Suprapubic skin (tissue), 4 donors: ENCODE results near the gene RNGTT. TPM values are rescaled to one million over a fixed set of nuclear protein-coding genes. Genes with fewer than 3 reads are reported as not detected.

Source experiments
- DNase-seq, 2 donors: peaks; one replicate each; pipeline ENCODE4 v3.0.0-alpha.2; 2019; ENCODE audit warnings: low spot score in 2 of 2
- H3K27ac ChIP-seq: fragments of 200-600 bp; sonication (generic); one replicate; pipeline ENCODE4 v1.5.1; 2019
- H3K27me3 ChIP-seq: fragments of 200-600 bp; sonication (generic); one replicate; pipeline ENCODE4 v1.5.1; 2019
- H3K36me3 ChIP-seq: fragments of 200-600 bp; sonication (generic); one replicate; pipeline ENCODE4 v1.5.1; 2019
- H3K4me1 ChIP-seq: fragments of 200-600 bp; sonication (generic); one replicate; pipeline ENCODE4 v1.5.1; 2019
- H3K4me3 ChIP-seq: fragments of 200-600 bp; sonication (generic); one replicate; pipeline ENCODE4 v1.5.1; 2019; ENCODE audit warnings: mild to moderate bottlenecking
- H3K9me3 ChIP-seq: fragments of 200-600 bp; sonication (generic); one replicate; pipeline ENCODE4 v1.5.1; 2019
- CTCF ChIP-seq, 2 donors: fragments of 200-600 bp in 1 of 2; fragments of 450-650 bp in 1 of 2; sonication (generic) in 1 of 2; IDR thresholded peaks; one replicate each; pipeline ENCODE4 v1.5.1; 2016 to 2019; ENCODE audit warnings: antibody characterized with exemption in 2 of 2, mild to moderate bottlenecking in 1 of 2, moderate library complexity in 1 of 2
- EP300 ChIP-seq: sonication (generic); formaldehyde crosslinking; IDR thresholded peaks from one replicate; pipeline ENCODE4 v1.6.1; 2017; ENCODE audit warnings: antibody characterized with exemption
- POLR2A ChIP-seq, 2 donors: fragments of 450-650 bp; IDR thresholded peaks; one replicate each; pipeline ENCODE4 v1.6.1; 2017; ENCODE audit warnings: antibody characterized with exemption in 2 of 2, mild to moderate bottlenecking in 2 of 2, moderate library complexity in 2 of 2
- POLR2AphosphoS5 ChIP-seq, 3 donors: sonication (generic); formaldehyde crosslinking; IDR thresholded peaks; one replicate each; pipeline ENCODE4 v1.6.1; 2017; ENCODE audit warnings: antibody characterized with exemption in 3 of 3
- WGBS: methylation state at CpG from one replicate; pipeline ENCODE4 v1.1.5; 2018; 5-methylcytosine and 5-hydroxymethylcytosine counted together
- total RNA-seq, 4 donors: library from RNA; depleted of rRNA; stranded (reverse); fragments of >200 nt; gene quantifications; one replicate each; pipeline ENCODE4 v1.1.0, GENCODE V29; 2016

Gene RNGTT
- total RNA-seq, 4 donors from 2014 or later = 8.6 to 13.6 (median 11.6) TPM

- WGBS = 97% methylated on average over 1 of the region's 1 CpG
- DNase-seq = no peak
- H3K4me3 ChIP-seq = no peak overlapping the region
- H3K4me1 ChIP-seq = no peaks in the 10 kb centered on the region
- H3K27ac ChIP-seq = no peak overlapping the region
- no peaks in the 10 kb centered on the region for H3K36me3 ChIP-seq
- TF ChIP-seq EP300 = no peak
- no peak for TF ChIP-seq CTCF (IDR thresholded peaks at IDR 0.05)
- no peak for TF ChIP-seq POLR2A (IDR thresholded peaks at IDR 0.05)
- no peak for TF ChIP-seq POLR2AphosphoS5 (IDR thresholded peaks at IDR 0.05)
- H3K27me3 ChIP-seq = no peaks in the 10 kb centered on the region
- H3K9me3 ChIP-seq = no peaks in the 10 kb centered on the region
Observed at GRCh38 chr6:88992741-88993552, 29.5 kb upstream of the RNGTT start.

DNA sequence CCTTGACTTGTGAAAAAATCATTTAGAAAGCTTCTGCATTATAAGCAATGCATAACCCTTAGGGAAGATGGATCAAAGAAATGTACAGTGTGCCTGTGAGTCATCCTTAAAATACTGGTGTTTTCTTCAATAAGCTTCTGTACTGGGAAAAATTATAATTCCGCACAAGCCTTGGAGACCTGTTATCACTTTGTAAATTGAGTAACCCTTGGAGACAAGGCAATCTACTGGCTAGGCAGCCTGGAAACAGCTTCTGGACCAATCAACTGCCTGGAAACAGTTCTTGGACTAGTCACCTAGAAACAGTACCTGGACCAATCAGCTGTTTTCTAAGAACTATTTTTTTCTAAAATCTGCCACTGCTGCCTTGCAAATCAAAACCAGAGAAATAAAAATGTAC is 25.8 kb upstream of the RNGTT start:
- whole genome bisulfite sequencing = 39% methylated on average over 1 of the region's 1 CpG
- Histone ChIP-seq H3K27ac (no peak overlapping the region), H3K36me3 (no peaks in the 10 kb centered on the region), H3K27me3 (no peaks in the 10 kb centered on the region), H3K4me3 (no peak overlapping the region), H3K4me1 (no peaks in the 10 kb centered on the region), H3K9me3 (no peaks in the 10 kb centered on the region)
- no peak for DNase-seq
- TF ChIP-seq POLR2AphosphoS5 (IDR thresholded peaks at IDR 0.05) (no peak), POLR2A (IDR thresholded peaks at IDR 0.05) (no peak), CTCF (IDR thresholded peaks at IDR 0.05) (no peak), EP300 (no peak)

GRCh38 chr6:88987922-88988321 is 24.5 kb upstream of the RNGTT start:
- Histone ChIP-seq H3K4me3 (no peak overlapping the region), H3K9me3 (no peaks in the 10 kb centered on the region), H3K4me1 (peaks cover 9% of the 10 kb centered on the region), H3K36me3 (no peaks in the 10 kb centered on the region), H3K27me3 (no peaks in the 10 kb centered on the region), H3K27ac (no peak overlapping the region)
- TF ChIP-seq POLR2A (IDR thresholded peaks at IDR 0.05) (no peak), EP300 (no peak), CTCF (IDR thresholded peaks at IDR 0.05) (no peak), POLR2AphosphoS5 (IDR thresholded peaks at IDR 0.05) (no peak)
- WGBS = 42% methylated on average over 2 of the region's 2 CpGs
- DNase-seq = no peak

GRCh38 chr6:88985901-88986300 is 22.5 kb upstream of the RNGTT start:
- no peak overlapping the region for H3K27ac ChIP-seq
- no peak overlapping the region for H3K4me3 ChIP-seq
- no peaks in the 10 kb centered on the region for H3K9me3 ChIP-seq
- no peak for DNase-seq
- H3K27me3 ChIP-seq = no peaks in the 10 kb centered on the region
- peaks cover 13% of the 10 kb centered on the region for H3K4me1 ChIP-seq
- H3K36me3 ChIP-seq = no peaks in the 10 kb centered on the region
- TF ChIP-seq EP300 (no peak), POLR2A (IDR thresholded peaks at IDR 0.05) (no peak), CTCF (IDR thresholded peaks at IDR 0.05) (no peak), POLR2AphosphoS5 (IDR thresholded peaks at IDR 0.05) (no peak)

- no peak for DNase-seq
- 99% methylated on average over 5 of the region's 5 CpGs for WGBS
- H3K27me3 ChIP-seq = no peaks in the 10 kb centered on the region
- H3K4me1 ChIP-seq = peaks cover 13% of the 10 kb centered on the region
- H3K27ac ChIP-seq = no peak overlapping the region
- TF ChIP-seq EP300 = no peak
- H3K4me3 ChIP-seq = no peak overlapping the region
- no peaks in the 10 kb centered on the region for H3K9me3 ChIP-seq
- no peaks in the 10 kb centered on the region for H3K36me3 ChIP-seq
Observed at GRCh38 chr6:88984606-88985005, 21.2 kb upstream of the RNGTT start.

- Histone ChIP-seq H3K9me3 (no peaks in the 10 kb centered on the region), H3K27ac (no peak overlapping the region), H3K36me3 (no peaks in the 10 kb centered on the region), H3K27me3 (no peaks in the 10 kb centered on the region), H3K4me3 (no peak overlapping the region), H3K4me1 (peaks cover 13% of the 10 kb centered on the region)
- no peak for TF ChIP-seq POLR2A (IDR thresholded peaks at IDR 0.05)
- TF ChIP-seq EP300 = no peak
- no peak for TF ChIP-seq CTCF (IDR thresholded peaks at IDR 0.05)
- TF ChIP-seq POLR2AphosphoS5 (IDR thresholded peaks at IDR 0.05) = no peak
- DNase-seq = no peak
Observed at GRCh38 chr6:88984152-88984551, 20.7 kb upstream of the RNGTT start.
